DMS79 (cell line): ENCODE measurements around the gene CSRNP3.
A peak's percentile ranks its signal among the peaks of the same experiment; 100 is the strongest.
"Not testable (repeated sequence)": the region's sequence is repeated elsewhere in the genome, so short reads cannot be mapped to it uniquely, and the experiment has no call there.

ENCODE experiments used
- DNase-seq: peaks from one replicate; lab custom pipeline; 2025; lab: John Stamatoyannopoulos, UW

The CSRNP3 gene

DNA sequence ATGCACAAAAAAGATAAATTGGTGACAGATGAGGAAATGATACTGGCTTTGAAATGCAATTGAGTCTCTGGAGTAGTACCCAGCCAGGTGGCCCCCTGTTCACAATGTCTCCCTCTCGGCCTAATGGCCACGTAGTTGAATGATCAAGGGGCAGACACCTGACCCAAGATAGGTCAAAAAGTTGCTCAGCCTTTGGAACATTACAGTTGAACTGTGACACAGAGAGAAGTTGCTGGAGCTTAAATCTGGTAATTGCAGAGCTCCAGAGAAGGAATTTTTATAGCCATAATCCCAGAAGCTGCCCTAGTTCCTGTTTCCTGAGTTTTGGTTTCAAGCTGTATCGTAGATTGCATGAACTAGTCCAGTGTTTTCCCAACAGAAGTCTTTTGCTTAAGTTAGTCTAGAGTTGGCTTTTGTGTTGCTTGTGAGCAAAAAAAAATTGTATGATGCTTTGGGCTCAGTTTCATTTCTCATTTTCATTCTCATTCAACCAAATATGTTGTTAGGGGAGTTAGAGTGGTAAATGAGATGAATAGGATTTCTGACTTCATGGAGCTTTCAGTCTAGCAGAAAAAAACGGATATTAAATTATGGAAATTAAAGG lies 117.9 kb downstream of the CSRNP3 start:
- DNase-seq: no peak

DNA sequence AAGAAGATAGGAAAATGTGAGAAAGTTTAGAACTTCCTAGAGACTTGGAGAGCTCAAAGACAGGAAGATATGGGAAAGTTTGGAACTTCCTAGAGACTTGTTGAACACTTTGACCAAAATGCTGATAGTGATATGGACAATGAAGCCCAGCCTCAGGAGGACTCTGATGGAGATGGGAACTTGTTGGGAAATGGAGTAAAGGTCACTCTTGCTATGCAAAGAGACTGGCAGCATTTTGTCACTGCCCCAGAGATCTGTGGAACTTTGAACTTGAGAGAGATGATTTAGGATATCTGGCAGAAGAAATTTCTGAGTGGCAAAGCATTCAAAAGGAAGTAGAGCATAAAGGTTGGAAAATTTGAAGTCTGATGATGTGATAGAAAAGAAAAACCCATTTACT lies 121.5 kb downstream of the CSRNP3 start:
- DNase-seq: not testable (repeated sequence)

DNA sequence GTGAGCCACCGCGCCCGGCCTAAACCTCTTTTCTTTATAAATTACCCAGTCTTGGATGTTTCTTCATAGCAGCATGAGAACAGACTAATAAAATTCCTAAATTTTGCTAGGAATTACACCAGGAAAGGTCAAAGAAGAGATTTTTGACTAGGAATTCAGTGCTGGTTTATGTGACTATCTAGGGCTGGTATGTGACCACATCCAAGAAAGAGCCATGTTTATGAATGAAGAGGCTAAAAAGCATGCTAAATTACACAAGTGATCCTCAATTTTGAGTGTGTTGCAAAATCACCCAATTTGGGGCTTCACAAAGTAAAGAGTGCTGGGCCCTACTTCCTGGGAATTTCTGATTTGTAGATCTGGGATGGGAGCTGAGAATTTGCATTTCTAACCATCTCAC lies 123.6 kb downstream of the CSRNP3 start:
- no peak for DNase-seq

DNA sequence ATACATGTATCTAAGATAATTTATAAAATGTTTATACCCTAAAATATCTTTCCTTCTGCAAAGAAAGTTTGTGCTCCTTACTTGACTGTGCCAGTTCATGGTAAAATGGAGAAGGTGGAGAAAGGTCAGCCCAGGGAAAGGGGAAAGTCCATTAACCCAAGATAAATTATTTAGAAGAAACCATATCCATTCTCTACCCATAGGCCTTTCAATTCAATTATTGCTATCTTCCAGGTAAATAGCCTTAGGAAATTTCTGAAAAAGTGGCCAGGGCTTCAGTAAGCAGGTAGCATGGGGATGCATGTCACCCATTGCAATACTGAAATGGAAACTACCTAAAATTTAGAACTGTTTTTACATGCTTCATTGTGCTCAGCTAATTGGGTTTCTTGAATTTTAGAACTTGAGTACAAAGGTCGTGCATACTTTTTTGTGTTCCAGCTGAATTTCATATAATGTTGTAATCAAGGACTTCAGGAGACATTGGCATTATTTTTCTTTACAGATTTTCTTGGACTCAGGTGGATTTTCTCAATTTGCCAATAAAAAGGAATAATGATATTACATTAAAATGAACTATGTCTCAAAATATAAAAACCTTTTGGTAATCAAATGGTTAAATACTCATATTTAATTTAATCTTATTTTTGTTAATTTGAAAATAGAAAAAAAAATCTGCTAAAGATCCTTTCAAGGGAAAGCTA lies 124.9 kb downstream of the CSRNP3 start:
- DNase-seq: no peak

DNA sequence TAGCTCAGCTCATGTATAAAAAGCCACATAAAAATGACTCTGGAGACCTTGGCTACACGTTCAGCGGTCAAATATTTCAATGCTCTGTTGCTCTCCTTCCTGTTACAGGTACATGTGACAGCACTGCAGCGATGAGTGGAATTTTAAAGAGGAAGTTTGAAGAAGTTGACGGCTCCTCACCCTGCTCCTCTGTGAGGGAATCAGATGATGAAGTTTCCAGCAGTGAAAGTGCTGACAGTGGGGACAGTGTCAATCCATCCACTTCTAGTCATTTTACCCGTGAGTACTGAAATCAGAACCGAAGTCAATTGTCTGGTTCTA lies 125.4 kb downstream of the CSRNP3 start:
- no peak for DNase-seq

DNA sequence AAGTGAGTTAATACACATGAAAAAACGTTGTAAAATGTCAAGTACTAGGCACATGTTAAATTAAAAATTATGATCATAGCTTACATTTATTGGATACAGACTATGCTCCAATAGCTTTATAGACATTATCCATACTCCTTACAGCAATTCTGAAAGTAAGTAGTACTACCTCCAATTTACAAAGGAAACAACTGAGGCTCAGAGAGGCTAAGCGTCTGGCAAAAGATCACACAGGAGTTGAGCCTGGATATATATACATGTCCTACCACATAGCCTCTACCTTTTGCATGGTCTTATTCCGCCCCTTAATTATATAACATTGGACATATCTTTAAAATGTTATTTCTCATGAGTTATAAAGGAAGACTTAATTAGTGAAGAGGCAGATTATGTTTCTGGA lies 127.3 kb downstream of the CSRNP3 start:
- DNase-seq: no peak

DNA sequence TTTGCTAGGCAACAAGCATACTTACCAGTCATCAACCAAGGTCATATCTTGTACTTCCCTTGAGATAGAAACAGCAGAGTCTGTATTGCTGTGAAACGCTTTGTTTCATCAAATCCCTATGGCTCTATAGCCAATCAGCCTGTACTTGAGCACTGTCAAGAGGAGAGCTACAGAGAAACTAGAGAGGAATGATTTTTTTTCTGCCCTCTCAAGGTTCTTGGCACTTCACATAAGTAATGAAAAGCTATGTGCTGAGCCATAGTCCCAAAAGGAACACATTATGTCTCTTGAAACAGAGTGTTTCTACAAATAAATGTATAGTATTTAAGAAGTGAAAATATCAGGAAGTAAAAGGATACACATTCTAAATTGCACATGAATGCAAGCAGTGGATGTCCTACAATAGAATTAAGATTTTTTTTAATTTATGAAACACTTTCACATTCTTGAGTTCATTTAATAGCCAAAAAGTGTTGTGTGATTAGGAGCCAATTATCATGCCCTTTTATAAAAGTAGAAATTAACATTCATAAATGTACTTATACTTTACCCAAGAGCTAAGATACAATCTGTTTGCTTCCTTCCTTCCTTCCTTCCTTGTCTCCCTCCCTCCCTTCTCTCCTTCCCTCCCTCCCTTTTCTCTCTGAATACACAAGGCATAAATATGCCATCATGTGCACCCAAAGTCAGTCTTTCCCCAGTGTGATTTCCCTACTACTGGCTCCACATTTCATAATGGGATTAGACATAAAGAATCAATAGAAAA lies 131.8 kb downstream of the CSRNP3 start:
- peak; percentile 22 for DNase-seq

DNA sequence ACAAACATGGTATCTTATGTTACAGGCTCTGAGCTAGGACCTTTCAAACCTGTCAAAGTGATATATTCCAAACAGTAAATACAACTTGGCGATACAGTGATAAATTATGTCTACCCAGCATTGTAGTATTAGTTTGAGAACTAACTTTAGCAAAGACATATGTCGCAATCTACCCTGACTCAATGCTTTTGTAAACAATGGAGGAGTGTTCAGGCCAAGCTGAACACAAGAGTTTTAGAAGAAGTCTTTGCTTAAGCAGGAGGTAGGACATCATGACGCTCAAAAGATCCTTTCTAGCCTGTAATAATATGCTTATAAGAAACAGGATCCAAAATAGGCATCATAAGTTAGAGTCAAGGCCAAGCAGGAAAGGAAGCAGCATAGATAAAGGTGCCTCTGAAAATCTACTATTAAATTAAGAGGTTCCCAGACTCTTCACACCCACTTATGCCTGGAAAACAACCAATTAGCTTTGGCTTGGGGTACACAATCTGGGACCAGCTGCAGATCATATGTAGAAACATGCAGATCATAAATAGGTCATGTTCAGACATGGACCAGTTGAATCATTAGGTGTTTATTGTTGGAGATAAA lies 132.5 kb downstream of the CSRNP3 start:
- DNase-seq: peak; percentile 42

DNA sequence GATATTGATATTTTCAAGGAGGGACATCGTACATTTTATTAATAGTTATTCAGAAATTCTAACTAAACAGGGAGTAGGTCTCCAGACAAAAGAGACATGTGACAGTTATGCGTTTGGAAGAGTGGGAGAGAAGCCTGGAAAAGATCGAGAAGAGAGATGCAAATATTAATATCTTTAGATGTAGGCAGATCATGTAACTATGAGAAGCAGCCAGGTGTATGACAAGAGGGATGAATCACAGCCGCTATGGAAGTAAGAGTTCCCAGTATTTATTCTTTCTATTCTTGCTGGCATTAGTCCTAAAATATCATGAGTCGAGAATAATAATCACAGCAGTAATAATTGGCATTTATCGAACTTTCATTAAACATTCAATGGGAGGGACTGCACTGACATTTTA lies 140.2 kb downstream of the CSRNP3 start:
- no peak for DNase-seq

DNA sequence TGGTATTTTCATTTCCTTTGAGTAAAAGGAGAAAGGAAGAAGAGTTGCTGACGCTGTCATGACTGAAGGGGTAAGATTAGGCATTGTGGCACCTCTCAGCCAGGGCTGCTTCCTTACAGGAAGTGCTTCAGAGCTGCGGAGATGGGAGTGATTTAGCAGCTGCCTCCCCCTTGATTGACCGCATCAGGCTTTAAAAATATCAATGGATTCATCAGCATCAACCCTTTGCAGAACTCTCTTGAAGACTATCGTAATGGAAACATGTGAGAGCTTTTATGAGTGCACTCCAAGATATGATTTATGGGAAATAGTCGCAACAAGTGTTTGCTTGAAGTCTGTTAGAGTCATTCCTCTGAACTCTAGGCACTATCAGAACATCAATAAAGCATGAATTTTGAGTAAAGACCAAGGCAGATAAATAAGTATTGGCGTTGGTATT lies 141.1 kb downstream of the CSRNP3 start:
- peak; percentile 74 for DNase-seq

DNA sequence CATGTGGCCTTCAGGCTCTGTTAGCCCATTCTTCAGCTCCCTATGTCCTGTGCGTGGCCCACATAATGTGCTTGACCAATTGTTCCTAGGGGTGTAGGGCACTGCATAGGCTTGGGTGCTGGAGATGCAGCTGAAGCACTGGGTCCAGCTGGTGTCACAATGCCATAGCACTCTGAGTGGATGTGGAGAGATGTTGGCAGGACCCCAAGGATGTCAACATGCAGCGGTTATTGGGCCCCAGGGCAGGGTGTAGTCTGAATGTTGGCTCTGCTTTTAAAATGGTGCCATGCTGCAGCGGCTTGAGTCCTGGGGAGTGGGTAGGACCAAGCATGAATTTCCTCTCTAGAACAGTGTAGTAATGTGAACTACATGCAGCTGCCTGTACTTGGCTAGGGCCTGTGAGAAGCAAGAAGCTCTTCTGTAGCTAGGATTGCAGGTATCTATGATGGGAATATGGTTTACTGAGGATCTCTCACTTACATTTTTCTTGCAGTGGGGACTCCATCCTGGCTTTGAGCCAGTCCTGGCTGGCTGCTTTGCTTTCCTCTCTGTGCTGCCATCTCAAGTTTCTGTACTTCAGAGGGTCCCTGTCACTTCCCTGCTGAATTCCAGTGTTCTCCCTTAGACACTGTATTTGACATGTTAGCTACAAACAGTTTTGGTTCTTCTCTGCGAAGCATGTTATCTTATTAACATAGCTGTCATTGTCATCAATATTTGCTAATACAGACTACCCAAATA lies 148.4 kb downstream of the CSRNP3 start:
- no peak for DNase-seq

DNA sequence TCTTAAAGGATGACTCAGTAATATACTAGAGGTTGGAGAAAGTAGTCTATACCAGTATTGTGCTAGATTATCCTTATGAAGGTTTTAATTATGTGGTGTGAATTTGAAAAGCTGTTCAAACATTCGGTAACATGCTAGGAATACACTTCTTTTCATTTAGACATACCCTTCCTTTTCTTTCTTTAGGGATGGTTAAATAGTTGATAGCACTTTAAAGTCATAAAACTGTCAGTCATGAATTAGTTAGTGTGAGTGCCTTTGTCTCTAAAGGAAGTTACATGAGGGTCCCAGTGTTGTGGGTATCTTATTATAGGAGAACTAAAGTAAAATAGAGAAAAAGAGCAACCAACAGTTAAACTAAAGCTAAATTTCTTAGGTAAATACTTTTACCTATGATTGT lies 149.3 kb downstream of the CSRNP3 start:
- DNase-seq: no peak

DNA sequence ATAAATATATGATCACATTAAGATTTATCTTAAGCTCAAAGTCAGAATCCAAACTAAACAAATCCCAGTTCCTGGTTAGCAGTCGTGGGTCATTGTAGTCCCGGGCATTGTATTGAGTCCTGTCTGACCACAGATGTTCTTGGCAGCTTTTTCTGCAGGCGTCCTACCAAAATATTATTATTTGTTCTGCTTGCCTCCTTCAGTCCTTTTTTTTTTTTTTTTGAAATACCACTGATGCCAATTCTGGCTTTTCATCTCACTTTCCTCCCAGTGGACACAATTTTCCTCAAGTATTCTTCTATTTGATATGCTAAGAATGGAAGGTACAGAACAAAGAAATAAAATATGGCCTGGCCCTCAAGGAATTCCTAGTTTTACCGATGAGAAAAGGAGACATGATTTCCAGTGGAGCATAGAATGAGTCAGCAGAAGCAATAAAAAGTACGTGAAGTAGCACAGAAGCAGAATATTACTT lies 151.6 kb downstream of the CSRNP3 start:
- no peak for DNase-seq

DNA sequence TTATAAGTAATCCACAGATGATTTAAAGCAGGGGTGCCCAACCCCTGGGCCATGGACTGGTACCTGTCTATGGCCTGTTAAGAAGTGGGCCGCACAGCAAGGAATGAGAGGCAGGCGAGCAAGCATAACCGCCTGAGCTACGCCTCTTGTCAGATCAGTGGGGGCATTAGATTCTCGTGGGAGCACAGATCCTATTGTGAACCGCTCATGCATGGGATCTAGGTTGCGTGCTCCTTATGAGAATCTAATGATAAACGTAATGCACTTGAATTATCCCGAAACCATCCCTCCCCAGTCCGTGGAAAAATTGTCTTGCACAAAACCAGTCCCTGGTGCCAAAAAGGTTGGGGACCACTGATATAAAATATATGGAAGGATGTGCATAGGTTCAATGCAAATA lies 153.7 kb downstream of the CSRNP3 start:
- DNase-seq: no peak

DNA sequence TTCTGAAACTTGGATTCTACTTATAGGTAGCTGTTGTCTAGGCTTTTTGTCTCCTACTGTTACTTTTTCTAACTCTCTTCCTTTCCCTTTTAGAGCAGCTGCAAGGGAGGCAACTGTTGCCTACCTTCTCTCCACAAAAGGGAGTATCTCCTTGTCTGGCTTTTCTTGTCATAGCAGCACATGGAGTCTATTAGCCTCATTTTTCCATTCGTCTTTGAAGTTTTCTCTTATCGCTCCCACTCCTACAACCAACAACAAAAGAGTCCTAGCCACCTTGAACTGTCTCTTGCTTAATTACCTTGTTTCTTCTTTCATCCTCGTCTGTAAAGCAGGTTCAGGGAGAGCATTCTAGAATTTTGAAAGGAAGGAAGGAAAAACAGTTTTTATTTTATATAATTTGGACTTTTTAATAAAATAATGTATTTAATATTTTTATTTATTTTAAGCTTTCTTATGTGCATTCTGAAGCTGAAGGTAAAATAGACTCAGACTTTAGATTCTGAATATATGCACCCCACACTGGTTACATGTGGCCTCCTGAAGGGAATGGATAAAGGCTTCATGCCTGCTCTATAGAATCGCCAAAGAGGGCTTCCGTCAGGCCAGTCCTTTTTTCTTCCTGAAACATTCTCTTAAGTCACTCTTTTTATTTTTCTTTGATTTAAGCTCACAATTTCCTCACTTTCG lies 154.4 kb downstream of the CSRNP3 start:
- no peak for DNase-seq

DNA sequence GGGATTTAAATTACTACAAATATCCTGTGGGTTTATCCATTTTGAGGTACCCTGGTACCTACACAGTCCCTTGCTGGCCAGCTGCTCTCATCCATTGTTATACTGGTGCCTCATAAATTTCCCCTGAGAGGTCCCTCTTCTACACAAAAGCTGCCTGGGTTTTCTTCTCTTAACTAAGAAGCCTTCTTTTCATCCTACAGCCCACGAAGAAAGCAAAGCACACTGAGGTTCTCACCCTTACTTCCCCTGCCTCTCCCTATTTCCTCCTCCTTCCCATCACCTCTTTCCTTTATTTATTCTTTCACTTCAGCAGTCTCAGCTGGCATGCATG lies 154.9 kb downstream of the CSRNP3 start:
- DNase-seq: no peak

DNA sequence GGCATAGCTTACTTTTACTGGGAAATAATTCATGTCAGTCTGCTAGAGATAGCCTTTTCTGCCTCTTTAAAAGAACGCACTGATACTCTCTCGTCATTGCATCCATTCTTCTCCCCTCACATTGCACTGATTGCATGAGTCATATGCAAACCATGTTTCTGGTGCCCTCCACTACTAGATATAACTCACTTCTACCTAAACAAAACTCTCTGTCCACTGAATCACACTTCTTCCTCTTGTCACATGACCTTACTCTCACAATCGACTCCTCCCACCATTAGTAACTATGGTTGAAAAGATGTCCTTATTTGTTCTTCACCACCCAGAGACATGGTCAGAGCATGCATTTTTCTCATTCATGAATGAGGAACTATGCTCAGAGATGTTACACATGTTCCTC lies 158.0 kb downstream of the CSRNP3 start:
- no peak for DNase-seq

DNA sequence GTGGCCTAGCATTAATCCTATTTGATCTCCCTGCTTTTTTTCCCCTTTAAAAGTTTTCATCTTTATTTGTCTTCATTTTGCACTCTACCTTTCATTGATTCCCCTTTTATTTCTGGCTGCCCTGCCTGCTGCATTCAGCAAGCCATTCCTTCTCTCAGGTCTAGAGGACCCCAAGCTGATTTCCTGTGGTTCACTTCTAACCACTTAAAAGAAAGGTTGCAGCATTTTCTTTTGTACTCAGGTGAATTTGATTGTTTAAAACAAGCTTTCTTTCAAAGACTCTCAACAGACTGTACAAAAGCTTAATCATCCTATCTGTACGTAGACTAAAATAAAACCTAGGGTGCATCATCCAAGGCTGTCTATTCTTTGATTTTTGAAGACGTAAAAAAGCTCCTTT lies 160.3 kb downstream of the CSRNP3 start:
- DNase-seq: peak; percentile 15

DNA sequence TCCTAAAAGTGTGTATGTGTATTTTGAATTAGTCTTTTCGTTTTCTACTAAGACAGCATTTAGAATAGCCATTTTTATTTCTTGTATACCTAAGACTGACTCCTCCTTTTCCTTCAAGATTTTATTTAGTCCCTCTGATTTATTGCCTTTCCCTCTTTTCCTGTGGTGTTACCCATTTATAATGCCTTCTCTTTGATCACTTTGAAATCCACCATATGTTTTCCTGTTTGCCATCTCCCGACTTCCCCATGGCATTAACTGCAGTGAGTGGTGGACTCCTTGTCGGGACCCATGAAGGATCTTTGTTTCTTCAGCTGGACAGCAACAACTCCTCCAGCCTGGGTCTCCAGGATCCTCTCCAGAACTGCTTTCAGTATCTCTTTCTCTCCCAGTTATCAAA lies 160.7 kb downstream of the CSRNP3 start:
- no peak for DNase-seq

DNA sequence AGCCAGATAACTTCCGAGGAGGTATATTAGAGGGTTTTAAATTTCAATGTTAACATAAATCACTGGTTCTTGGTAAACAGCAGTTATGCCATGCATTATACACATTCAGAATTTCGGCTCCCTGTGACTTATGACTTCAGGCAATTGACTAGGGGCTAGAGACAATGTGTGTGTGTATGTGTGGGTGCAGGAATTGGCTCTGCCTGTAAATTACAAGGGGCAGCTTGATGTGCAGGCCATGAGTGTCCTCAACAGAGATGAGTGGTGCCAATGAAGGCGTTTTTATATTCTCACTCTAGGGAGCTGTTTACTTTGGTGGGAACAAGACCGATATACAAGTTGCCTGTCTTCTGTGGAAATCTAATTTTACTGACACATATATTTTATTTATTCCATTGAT lies 161.6 kb downstream of the CSRNP3 start:
- DNase-seq: peak; percentile 69

DNA sequence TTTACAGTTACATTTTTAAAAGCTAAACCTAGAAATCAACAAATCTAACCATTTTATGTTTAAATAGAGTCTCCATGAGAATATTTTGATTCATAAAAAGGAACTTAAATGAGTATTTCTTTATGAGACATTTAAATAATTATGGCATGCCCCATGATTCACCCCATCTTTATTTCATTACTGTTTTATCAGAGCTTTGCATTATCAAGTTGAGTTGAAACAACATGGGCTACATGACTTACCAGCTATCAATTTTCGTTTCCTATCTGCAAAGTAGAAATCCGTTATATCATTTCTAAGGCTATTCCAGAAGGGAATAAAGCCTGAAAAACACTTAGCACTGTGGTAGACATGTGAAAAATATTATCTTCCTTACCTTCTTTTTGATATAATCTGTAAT lies 163.1 kb downstream of the CSRNP3 start:
- no peak for DNase-seq

DNA sequence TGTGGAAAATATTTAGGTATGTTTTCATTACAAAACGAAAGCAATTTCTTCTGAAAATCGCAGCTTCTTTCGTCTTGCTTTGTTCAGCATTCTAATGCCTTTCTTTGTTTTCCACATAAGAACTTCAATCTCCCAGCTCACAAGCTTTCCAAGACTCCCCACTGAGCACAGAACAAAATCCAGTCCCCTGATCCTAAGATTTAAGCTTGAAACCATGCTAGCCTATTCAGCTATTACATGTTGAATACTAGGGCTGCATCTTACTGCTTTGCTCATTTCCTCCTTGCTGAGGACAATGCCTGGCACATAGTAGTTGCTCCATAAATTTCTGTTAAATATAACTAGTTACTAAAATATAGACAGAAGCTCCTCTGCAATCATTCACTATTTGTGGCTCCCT lies 163.9 kb downstream of the CSRNP3 start:
- DNase-seq: no peak
